IMR-90 (cell line): ENCODE data around the gene STAMBPL1. TPM values are rescaled to one million over a fixed set of nuclear protein-coding genes. Genes with fewer than 3 reads are reported as not detected.

Experiments
- ATAC-seq: fragments of 200-7000 bp; cut with Tn5 transposase; 2 replicates; pipeline ENCODE4 v1.9.1; 2020; ENCODE audit warnings: low read depth, mild to moderate bottlenecking, moderate library complexity
- BruUV-seq: library from RNA; stranded (reverse); fragments of 400-500 nt; replicated peaks from 2 replicates; lab custom pipeline; 2021; lab: Mats Ljungman, UMichigan
- CTCF ChIA-PET: fragments of 300-600 bp; formaldehyde crosslinking; extraction: SDS; loops from one replicate; lab custom pipeline; 2021; ENCODE audit warnings: antibody characterized with exemption; lab: Yijun Ruan, JAX
- POLR2A ChIA-PET: fragments of 300-600 bp; sonication (Branson Sonifier 250); formaldehyde crosslinking; loops from one replicate; lab custom pipeline; 2022; ENCODE audit warnings: antibody characterized with exemption; ENCODE audit not compliant: unreplicated experiment; lab: Charles Lee
- DNase-seq: peaks from one replicate; pipeline ENCODE4 v3.0.0; 2013
- H2AFZ ChIP-seq: replicated peaks from 2 replicates; pipeline ENCODE3; 2013; ENCODE audit warnings: low read length, mild to moderate bottlenecking; ENCODE audit not compliant: poor library complexity
- H2AK5ac ChIP-seq: 2 replicates; pipeline ENCODE4 v1.6.1; 2013; ENCODE audit warnings: low read depth, low read length, inconsistent platforms
- H2AK9ac ChIP-seq: replicated peaks from 2 replicates; pipeline ENCODE3; 2013; ENCODE audit warnings: mild to moderate bottlenecking, low read depth, low read length, moderate library complexity; ENCODE audit not compliant: poor library complexity
- H2BK120ac ChIP-seq: 2 replicates; pipeline ENCODE4 v1.6.1; 2013; ENCODE audit warnings: low read depth, low read length, inconsistent platforms
- H2BK15ac ChIP-seq: 3 replicates; pipeline ENCODE4 v1.6.1; 2013; ENCODE audit warnings: low read depth, low read length, inconsistent platforms
- H2BK20ac ChIP-seq: 2 replicates; pipeline ENCODE4 v1.6.1; 2013; ENCODE audit warnings: low read depth, mild to moderate bottlenecking, inconsistent platforms, low read length, moderate library complexity
- H2BK5ac ChIP-seq: 2 replicates; pipeline ENCODE4 v1.6.1; 2013; ENCODE audit warnings: mild to moderate bottlenecking, low read depth, low read length, inconsistent platforms; ENCODE audit not compliant: poor library complexity, severe bottlenecking
- H3K14ac ChIP-seq: replicated peaks from 2 replicates; pipeline ENCODE4 v1.6.1; 2013; ENCODE audit warnings: low read depth, low read length, inconsistent platforms
- H3K18ac ChIP-seq: 2 replicates; pipeline ENCODE4 v1.6.1; 2013; ENCODE audit warnings: low read depth, low read length, control low read depth
- H3K23ac ChIP-seq: 2 replicates; pipeline ENCODE4 v1.6.1; 2013; ENCODE audit warnings: low read depth, low read length, inconsistent platforms
- H3K27ac ChIP-seq: 2 replicates; pipeline ENCODE4 v1.5.1; 2013; ENCODE audit warnings: mild to moderate bottlenecking, control low read depth, low read length; ENCODE audit not compliant: insufficient read depth
- H3K27me3 ChIP-seq: 2 replicates; pipeline ENCODE4 v1.6.1; 2013; ENCODE audit warnings: low read length; ENCODE audit not compliant: control insufficient read depth, insufficient read depth
- H3K36me3 ChIP-seq: 2 replicates; pipeline ENCODE4 v1.6.1; 2013; ENCODE audit warnings: low read length, mixed read lengths; ENCODE audit not compliant: control insufficient read depth, insufficient read depth
- H3K4ac ChIP-seq: 2 replicates; pipeline ENCODE4 v1.6.1; 2013; ENCODE audit warnings: low read depth, low read length, inconsistent platforms
- H3K4me1 ChIP-seq: 2 replicates; pipeline ENCODE4 v1.6.1; 2013; ENCODE audit warnings: low read length, mixed read lengths; ENCODE audit not compliant: control insufficient read depth, insufficient read depth
- H3K4me2 ChIP-seq: 2 replicates; pipeline ENCODE4 v1.6.1; 2013; ENCODE audit warnings: low read depth, mild to moderate bottlenecking, control low read depth, low read length, moderate library complexity
- H3K4me3 ChIP-seq: 2 replicates; pipeline ENCODE4 v1.5.1; 2013; ENCODE audit warnings: low read depth, mild to moderate bottlenecking, control low read depth, low read length, moderate library complexity; ENCODE audit not compliant: insufficient read depth
- H3K56ac ChIP-seq: 2 replicates; pipeline ENCODE4 v1.6.1; 2013; ENCODE audit warnings: low read length, inconsistent platforms; ENCODE audit not compliant: insufficient read depth; ENCODE audit errors: extremely low read depth
- H3K79me1 ChIP-seq, 2 experiments: 2 replicates each; pipeline ENCODE4 v1.6.1; 2013; ENCODE audit warnings: low read length in 2 of 2, inconsistent platforms in 1 of 2, low read depth in 1 of 2
- H3K9ac ChIP-seq: 2 replicates; pipeline ENCODE4 v1.6.1; 2013; ENCODE audit warnings: low read depth, low read length, control low read depth
- H3K9me1 ChIP-seq: 2 replicates; pipeline ENCODE4 v1.6.1; 2013; ENCODE audit warnings: low read length, inconsistent platforms; ENCODE audit not compliant: insufficient read depth
- H3K9me3 ChIP-seq: 2 replicates; pipeline ENCODE4 v1.6.1; 2013; ENCODE audit warnings: low read length; ENCODE audit not compliant: control insufficient read depth, insufficient read depth
- H4K20me1 ChIP-seq: 2 replicates; pipeline ENCODE4 v1.6.1; 2013; ENCODE audit warnings: low read length, inconsistent platforms; ENCODE audit not compliant: insufficient read depth
- H4K5ac ChIP-seq: 2 replicates; pipeline ENCODE4 v1.6.1; 2013; ENCODE audit warnings: mild to moderate bottlenecking, low read depth, low read length, control low read depth
- H4K8ac ChIP-seq, 2 experiments: 2 replicates each; pipeline ENCODE4 v1.6.1; 2013; ENCODE audit warnings: low read depth in 2 of 2, low read length in 2 of 2, control low read depth in 1 of 2, inconsistent platforms in 1 of 2
- H4K91ac ChIP-seq: 2 replicates; pipeline ENCODE4 v1.6.1; 2013; ENCODE audit warnings: low read depth, low read length, inconsistent platforms; ENCODE audit not compliant: insufficient read depth
- BHLHE40 ChIP-seq: fragments of 150-350 bp; IDR thresholded peaks from 2 replicates; pipeline ENCODE4 v1.6.1; 2016; ENCODE audit warnings: mild to moderate bottlenecking, low read depth, low read length
- CEBPB ChIP-seq: IDR thresholded peaks from 2 replicates; pipeline ENCODE4 v1.6.1; 2012; ENCODE audit warnings: low read depth, low read length, improper control_type of control experiment
- FOS ChIP-seq: fragments of 150-350 bp; IDR thresholded peaks from 2 replicates; pipeline ENCODE4 v1.6.1; 2016; ENCODE audit warnings: low read depth, low read length
- MAFK ChIP-seq: IDR thresholded peaks from 2 replicates; pipeline ENCODE4 v1.6.1; 2012; ENCODE audit warnings: low read depth, low read length, improper control_type of control experiment
- MAZ ChIP-seq: IDR thresholded peaks from 2 replicates; pipeline ENCODE4 v1.6.1; 2012; ENCODE audit warnings: low read depth, mild to moderate bottlenecking, low read length, improper control_type of control experiment, moderate library complexity, borderline replicate concordance
- MXI1 ChIP-seq: IDR thresholded peaks from 2 replicates; pipeline ENCODE4 v1.6.1; 2012; ENCODE audit warnings: low read depth, mild to moderate bottlenecking, low read length, moderate library complexity, borderline replicate concordance
- NFE2L2 ChIP-seq: fragments of 150-350 bp; IDR thresholded peaks from 2 replicates; pipeline ENCODE4 v1.6.1; 2016; ENCODE audit warnings: low read depth, mild to moderate bottlenecking, low read length
- POLR2A ChIP-seq: IDR thresholded peaks from 2 replicates; pipeline ENCODE4 v1.6.1; 2012; ENCODE audit warnings: mild to moderate bottlenecking, low read depth, low read length
- RAD21 ChIP-seq: IDR thresholded peaks from 2 replicates; pipeline ENCODE4 v1.6.1; 2012; ENCODE audit warnings: low read length, improper control_type of control experiment
- RCOR1 ChIP-seq: IDR thresholded peaks from 2 replicates; pipeline ENCODE4 v1.6.1; 2012; ENCODE audit warnings: mild to moderate bottlenecking, low read length, improper control_type of control experiment; ENCODE audit not compliant: insufficient replicate concordance
- SMC3 ChIP-seq: fragments of 150-350 bp; IDR thresholded peaks from 2 replicates; pipeline ENCODE4 v1.6.1; 2016; ENCODE audit warnings: low read depth, mild to moderate bottlenecking, antibody characterized with exemption, low read length, moderate library complexity
- WGBS, 2 experiments: methylation state at CpG; one replicate each; pipeline versions ENCODE4 v1.1.5 to v1.1.7; 2013; ENCODE audit warnings: missing lambda C conversion rate in 2 of 2; ENCODE audit not compliant: insufficient read length in 1 of 2; ENCODE audit errors: extremely low coverage in 2 of 2; 5-methylcytosine and 5-hydroxymethylcytosine counted together
- dilution Hi-C: fragments of 300-500 bp; cut with HindIII; formaldehyde crosslinking; loops from one replicate; pipeline ENCODE4 v1.14.3; 2018; ENCODE audit warnings: low sequenced_read_pairs; ENCODE audit not compliant: unreplicated experiment
- in situ Hi-C: fragments of 300-500 bp; cut with MboI; formaldehyde crosslinking; loops from 3 replicates; pipeline ENCODE4 v1.14.3; 2019; ENCODE audit warnings: low sequenced_read_pairs, inconsistent platforms, mixed read lengths
- intact Hi-C: fragments of 100-400 bp; cut with micrococcal nuclease; formaldehyde crosslinking; loops from 2 replicates; pipeline ENCODE4 v1.10.0; 2022
- polyA plus RNA-seq, 3 experiments: library from polyadenylated mRNA; depleted of rRNA; stranded (reverse); fragments of >200 nt; gene quantifications; 2 replicates each; pipeline ENCODE4 v1.2.3, GENCODE V29; 2012; ENCODE audit warnings: low replicate concordance in 1 of 3
- total RNA-seq: library from RNA; depleted of rRNA; stranded (reverse); fragments of >200 nt; gene quantifications from 2 replicates; pipeline ENCODE4 v1.2.3, GENCODE V29; 2012
- TF ChIP-seq, protein P1 (sequence below): fragments of 150-350 bp; IDR thresholded peaks from 2 replicates; pipeline ENCODE4 v1.6.1; 2017; ENCODE audit warnings: mild to moderate bottlenecking, antibody characterized with exemption, low read length, low read depth
- TF ChIP-seq, protein P2 (sequence below): conservative IDR thresholded peaks from 2 replicates; pipeline ENCODE4 v1.5.1; 2012; ENCODE audit warnings: mild to moderate bottlenecking, low read depth, low read length, improper control_type of control experiment

The STAMBPL1 gene
- total and polyA plus RNA-seq, 2 of the 4 experiments (the other 2 are of a cell fraction), result 26.8 to 28.1 TPM

DNA sequence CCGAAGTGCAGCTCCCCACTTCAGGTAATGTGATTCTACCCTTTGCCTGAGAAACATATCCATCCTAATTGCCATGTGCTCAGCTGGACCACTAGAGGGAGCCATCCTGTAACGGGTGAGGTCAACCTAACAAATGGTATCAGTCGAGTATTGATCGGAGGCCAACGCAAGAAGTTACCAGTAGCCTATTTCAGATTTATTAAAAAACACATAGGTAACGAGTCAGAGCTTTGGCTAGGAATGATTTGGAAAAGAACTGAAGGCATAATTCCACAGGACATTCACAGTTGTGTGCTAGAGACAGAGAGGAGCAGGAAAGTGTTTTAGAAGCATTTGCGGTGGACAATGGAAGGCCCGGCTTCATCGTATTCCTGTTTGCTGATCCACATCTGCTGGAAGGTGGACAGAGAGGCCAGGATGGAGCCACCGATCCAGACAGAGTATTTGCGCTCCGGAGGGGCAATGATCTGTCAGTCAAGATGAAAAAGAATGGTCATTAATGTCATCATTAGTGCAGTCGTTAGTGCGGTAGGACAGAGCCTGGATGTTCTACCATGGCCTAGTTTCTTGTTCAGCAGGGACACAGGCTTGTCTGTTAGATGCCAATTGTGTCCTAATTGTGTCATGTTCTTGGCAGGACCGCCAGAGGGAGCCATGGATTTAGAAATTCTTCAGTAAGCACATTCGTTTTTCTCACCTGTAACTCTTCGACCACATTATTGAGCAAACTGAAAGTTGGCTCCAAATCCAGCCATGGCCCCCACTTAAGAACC is 55.0 kb downstream of the STAMBPL1 start:
- no peak overlapping the region; the same call in 1 of the 2 replicates for H3K4me2 ChIP-seq
- peaks cover 4% of the 10 kb centered on the region for H3K4me1 ChIP-seq
- peak; percentile 82 for DNase-seq
- dilution Hi-C loops (no loop called here), intact Hi-C loops (loop anchor here (1.0 to 5.0 kb wide), 3 partner anchors 52 to 368 kb away; no protein-coding TSS in a partner anchor), in situ Hi-C loops (loop anchor here (5.0 kb wide), 1 partner anchor 98 kb away; no protein-coding TSS in a partner anchor)
- peak overlapping the region; percentile 12 for H2BK5ac ChIP-seq
- peaks cover 25% of the 10 kb centered on the region for H4K20me1 ChIP-seq
- peaks cover 42% of the 10 kb centered on the region for H3K36me3 ChIP-seq
- no peaks in the 10 kb centered on the region for H3K27me3 ChIP-seq
- no peak overlapping the region for H2AFZ ChIP-seq
- H3K9me3 ChIP-seq, result no peaks in the 10 kb centered on the region
- 0 out of 2 replicates have a peak overlapping the region, but pooled peaks have one; percentile 2 for H2BK120ac ChIP-seq
- no peak overlapping the region for H3K56ac ChIP-seq
- H3K27ac ChIP-seq, result peak overlapping the region; percentile 18; the same call in 1 of the 2 replicates
- no peak overlapping the region for H4K91ac ChIP-seq
- no peak overlapping the region for H3K4me3 ChIP-seq
- no peak overlapping the region; the same call in 1 of the 2 replicates for H3K4ac ChIP-seq
- H2AK9ac ChIP-seq, result no peak overlapping the region
- H3K14ac ChIP-seq, result no peak overlapping the region
- peak overlapping the region; percentile 22; the same call in 1 of the 2 replicates for H2BK20ac ChIP-seq
- ChIA-PET CTCF (interaction anchor here (0.6 to 1.2 kb wide), 8 partner anchors 16 to 283 kb away, joined by 3 to 10 read pairs (median 3); no protein-coding TSS in a partner anchor), POLR2A (no interaction called here)
- peak overlapping the region; percentile 7; the same call in 1 of the 2 replicates for H4K5ac ChIP-seq
- peak overlapping the region in 1 of 2 experiments; percentile 18; a peak in 2 of 4 replicates for H4K8ac ChIP-seq
- peak; percentile 21; the same call in 1 of the 2 replicates for ATAC-seq
- 0 out of 2 replicates have a peak, but pooled peaks cover 3% of the 10 kb centered on the region for H3K9me1 ChIP-seq
- H3K79me1 ChIP-seq, result peaks cover 6 to 35% of the 10 kb centered on the region in 2 experiments; a peak in 3 of 4 replicates
- no TSS peak for BruUV-seq
- H3K18ac ChIP-seq, result no peak overlapping the region
- TF ChIP-seq, protein P1, sequence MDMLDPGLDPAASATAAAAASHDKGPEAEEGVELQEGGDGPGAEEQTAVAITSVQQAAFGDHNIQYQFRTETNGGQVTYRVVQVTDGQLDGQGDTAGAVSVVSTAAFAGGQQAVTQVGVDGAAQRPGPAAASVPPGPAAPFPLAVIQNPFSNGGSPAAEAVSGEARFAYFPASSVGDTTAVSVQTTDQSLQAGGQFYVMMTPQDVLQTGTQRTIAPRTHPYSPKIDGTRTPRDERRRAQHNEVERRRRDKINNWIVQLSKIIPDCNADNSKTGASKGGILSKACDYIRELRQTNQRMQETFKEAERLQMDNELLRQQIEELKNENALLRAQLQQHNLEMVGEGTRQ, result no peak
- TF ChIP-seq SMC3, result peak; percentile 70
- no peak for TF ChIP-seq RCOR1
- TF ChIP-seq RAD21, result peak; percentile 73
- TF ChIP-seq, protein P2, sequence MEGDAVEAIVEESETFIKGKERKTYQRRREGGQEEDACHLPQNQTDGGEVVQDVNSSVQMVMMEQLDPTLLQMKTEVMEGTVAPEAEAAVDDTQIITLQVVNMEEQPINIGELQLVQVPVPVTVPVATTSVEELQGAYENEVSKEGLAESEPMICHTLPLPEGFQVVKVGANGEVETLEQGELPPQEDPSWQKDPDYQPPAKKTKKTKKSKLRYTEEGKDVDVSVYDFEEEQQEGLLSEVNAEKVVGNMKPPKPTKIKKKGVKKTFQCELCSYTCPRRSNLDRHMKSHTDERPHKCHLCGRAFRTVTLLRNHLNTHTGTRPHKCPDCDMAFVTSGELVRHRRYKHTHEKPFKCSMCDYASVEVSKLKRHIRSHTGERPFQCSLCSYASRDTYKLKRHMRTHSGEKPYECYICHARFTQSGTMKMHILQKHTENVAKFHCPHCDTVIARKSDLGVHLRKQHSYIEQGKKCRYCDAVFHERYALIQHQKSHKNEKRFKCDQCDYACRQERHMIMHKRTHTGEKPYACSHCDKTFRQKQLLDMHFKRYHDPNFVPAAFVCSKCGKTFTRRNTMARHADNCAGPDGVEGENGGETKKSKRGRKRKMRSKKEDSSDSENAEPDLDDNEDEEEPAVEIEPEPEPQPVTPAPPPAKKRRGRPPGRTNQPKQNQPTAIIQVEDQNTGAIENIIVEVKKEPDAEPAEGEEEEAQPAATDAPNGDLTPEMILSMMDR, result peak; percentile 81
- no peak for TF ChIP-seq BHLHE40
- no peak for TF ChIP-seq MAFK
- TF ChIP-seq FOS, result no peak
- no peak for TF ChIP-seq MAZ
- no peak for TF ChIP-seq MXI1
- no peak for TF ChIP-seq POLR2A
- peak; percentile 54; the same call in 1 of the 2 replicates for TF ChIP-seq CEBPB
- no peak for TF ChIP-seq NFE2L2
- no peak overlapping the region for H3K23ac ChIP-seq
- H2AK5ac ChIP-seq, result no peak overlapping the region
- no peak overlapping the region; the same call in 2 of the 3 replicates for H2BK15ac ChIP-seq
- no peak overlapping the region; the same call in 1 of the 2 replicates for H3K9ac ChIP-seq
- WGBS, 2 experiments, result 33% methylated on average over 3 of the region's 17 CpGs; no CpG with 5 or more reads in 1 of the 2 experiments
